ENCODE results near the gene FAM32A. TPM values are rescaled to one million over a fixed set of nuclear protein-coding genes. Genes with fewer than 3 reads are reported as not detected.
"Not testable (repeated sequence)": the region's sequence is repeated elsewhere in the genome, so short reads cannot be mapped to it uniquely, and the experiment has no call there.

Gene FAM32A
- total RNA-seq, 1 donor from 2014 or later = 74.4 TPM

DNA sequence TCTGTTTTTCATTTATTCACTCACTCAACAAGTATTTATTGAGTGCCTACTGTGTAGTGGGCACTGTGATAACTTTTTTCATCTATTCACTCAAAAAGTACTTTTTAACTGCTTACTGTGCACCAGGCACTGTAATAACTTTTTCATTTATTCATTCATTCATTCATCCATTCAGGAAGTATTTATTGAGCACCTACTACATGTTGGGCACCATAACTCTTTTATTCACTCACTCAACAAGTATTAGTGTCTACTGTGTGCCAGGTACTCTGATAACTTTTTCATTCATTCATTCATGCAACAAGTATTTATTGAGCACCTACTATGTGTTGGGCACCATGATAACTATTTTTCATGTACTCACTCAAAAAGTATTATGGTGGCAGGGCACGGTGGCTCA lies 18.8 kb upstream of the FAM32A start:
- TF ChIP-seq, protein P1, sequence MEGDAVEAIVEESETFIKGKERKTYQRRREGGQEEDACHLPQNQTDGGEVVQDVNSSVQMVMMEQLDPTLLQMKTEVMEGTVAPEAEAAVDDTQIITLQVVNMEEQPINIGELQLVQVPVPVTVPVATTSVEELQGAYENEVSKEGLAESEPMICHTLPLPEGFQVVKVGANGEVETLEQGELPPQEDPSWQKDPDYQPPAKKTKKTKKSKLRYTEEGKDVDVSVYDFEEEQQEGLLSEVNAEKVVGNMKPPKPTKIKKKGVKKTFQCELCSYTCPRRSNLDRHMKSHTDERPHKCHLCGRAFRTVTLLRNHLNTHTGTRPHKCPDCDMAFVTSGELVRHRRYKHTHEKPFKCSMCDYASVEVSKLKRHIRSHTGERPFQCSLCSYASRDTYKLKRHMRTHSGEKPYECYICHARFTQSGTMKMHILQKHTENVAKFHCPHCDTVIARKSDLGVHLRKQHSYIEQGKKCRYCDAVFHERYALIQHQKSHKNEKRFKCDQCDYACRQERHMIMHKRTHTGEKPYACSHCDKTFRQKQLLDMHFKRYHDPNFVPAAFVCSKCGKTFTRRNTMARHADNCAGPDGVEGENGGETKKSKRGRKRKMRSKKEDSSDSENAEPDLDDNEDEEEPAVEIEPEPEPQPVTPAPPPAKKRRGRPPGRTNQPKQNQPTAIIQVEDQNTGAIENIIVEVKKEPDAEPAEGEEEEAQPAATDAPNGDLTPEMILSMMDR (IDR thresholded peaks at IDR 0.05) = no peak
- no peak for DNase-seq (ENCODE audit: low spot score in 2 of 2)

DNA sequence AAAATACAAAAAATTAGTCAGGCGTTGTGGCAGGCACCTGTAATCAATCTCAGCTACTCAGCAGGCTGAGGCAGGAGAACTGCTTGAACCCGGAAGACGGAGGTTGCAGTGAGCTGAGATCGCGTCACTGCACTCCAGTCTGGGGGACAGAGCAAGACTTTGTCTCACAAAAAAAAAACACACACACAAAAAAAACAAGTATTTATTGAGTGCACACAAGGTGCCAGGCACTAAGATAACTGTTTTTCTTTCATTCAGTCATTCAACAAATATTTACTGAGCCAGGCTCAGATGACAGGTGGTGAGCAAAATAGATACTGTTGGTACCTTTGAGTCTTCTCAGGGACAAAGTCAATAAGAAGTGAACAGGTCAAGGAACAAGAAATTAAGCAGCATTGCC lies 18.2 kb upstream of the FAM32A start:
- Histone ChIP-seq H3K9me3 (no peaks in the 10 kb centered on the region), H3K27ac (no peak overlapping the region), H3K4me1 (no peaks in the 10 kb centered on the region), H3K36me3 (no peaks in the 10 kb centered on the region), H3K27me3 (no peaks in the 10 kb centered on the region), H3K4me3 (no peak overlapping the region)
- DNase-seq (ENCODE audit: low spot score in 2 of 2) = no peak
- TF ChIP-seq, protein P1 (IDR thresholded peaks at IDR 0.05) = no peak
- intact Hi-C loops (cut with DNase I) = no loop called here

More for the DNA sequence above, 18.8 kb upstream of the FAM32A start:
- intact Hi-C loops (cut with DNase I) = no loop called here
- Histone ChIP-seq H3K4me3 (no peak overlapping the region), H3K9me3 (no peaks in the 10 kb centered on the region), H3K36me3 (no peaks in the 10 kb centered on the region), H3K27ac (no peak overlapping the region), H3K27me3 (no peaks in the 10 kb centered on the region), H3K4me1 (no peaks in the 10 kb centered on the region)

DNA sequence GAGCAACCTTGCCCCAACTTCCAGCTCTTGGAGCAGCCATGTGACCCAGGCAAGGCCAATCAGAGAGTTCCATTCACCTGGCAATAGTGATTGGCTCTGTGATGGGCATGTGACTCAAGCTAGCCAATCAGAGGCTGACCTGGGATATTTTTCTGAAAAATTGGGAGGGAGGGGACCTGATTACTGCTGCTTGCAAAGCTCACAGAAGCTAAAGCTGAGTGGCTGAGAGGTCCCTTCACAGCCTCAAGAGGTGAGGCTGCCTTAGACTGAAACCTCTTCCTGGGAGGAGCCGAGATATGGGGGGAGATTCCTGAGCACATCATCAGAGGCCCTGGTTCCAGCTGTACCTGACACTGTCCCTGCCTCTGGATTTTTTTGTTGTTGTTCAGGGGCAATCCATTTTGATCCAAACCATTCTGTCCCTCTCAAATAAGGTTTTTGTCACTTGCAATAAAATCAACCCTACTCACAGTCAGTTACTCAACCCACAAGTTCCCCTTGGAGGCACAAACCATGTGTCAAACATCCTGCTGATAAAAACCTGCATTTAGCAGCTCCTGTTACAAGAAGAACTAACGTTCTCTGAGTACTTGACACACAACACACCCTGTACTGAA lies 16.6 kb upstream of the FAM32A start:
- DNase-seq (ENCODE audit: low spot score in 2 of 2) = no peak
- no peaks in the 10 kb centered on the region for H3K36me3 ChIP-seq
- no peaks in the 10 kb centered on the region for H3K4me1 ChIP-seq
- intact Hi-C loops (cut with DNase I) = no loop called here
- H3K9me3 ChIP-seq = no peaks in the 10 kb centered on the region
- no peak overlapping the region for H3K4me3 ChIP-seq
- no peak overlapping the region for H3K27ac ChIP-seq
- TF ChIP-seq, protein P1 (IDR thresholded peaks at IDR 0.05) = no peak
- H3K27me3 ChIP-seq = no peaks in the 10 kb centered on the region

DNA sequence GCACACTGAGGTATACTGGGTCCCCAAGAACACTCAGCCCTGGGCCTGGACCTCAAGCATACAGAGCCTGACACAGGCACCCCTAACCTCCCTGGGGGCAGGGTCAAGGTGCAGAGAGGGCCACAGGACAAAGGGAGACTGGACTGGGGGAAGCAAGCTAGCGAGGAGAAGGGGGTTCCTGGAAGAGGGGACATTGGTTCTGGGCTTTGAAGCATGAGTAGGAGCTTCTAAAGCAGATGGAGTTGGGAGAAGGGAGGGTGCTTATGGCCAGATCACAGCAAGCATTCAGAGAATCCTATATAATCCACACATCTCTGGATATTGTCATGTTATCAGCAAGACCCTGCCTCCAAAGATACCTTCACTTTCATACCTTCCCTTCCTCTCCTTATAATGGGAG lies 15.1 kb upstream of the FAM32A start:
- peaks cover 0 to 2% of the 10 kb centered on the region in 2 donors for H3K9me3 ChIP-seq
- intact Hi-C loops (cut with DNase I) = no loop called here
- no peaks in the 10 kb centered on the region for H3K27me3 ChIP-seq
- no peaks in the 10 kb centered on the region for H3K4me1 ChIP-seq
- H3K27ac ChIP-seq = no peak overlapping the region
- H3K4me3 ChIP-seq = no peak overlapping the region
- no peaks in the 10 kb centered on the region for H3K36me3 ChIP-seq
- no peak for DNase-seq (ENCODE audit: low spot score in 2 of 2)
- TF ChIP-seq, protein P1 (IDR thresholded peaks at IDR 0.05) = no peak

DNA sequence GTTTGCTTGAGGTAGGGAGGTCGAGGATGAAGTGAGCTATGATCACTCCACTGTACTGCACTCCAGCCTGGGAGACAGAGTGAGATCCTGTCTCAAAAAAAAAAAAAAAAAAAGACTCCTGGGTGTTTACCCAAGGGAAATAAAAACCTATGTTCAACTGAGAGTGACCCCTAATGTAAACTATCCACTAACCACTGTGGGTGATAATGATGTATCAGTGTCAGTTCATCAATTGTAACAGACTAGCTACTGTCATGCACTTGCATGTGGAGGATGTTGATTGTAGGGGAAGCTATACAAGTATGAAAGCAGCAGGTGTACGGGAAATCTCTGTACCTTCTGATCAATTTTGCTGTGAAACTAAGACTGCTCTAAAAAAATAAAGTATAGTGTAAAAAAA lies 9.3 kb upstream of the FAM32A start:
- H3K4me3 ChIP-seq = no peak overlapping the region

DNA sequence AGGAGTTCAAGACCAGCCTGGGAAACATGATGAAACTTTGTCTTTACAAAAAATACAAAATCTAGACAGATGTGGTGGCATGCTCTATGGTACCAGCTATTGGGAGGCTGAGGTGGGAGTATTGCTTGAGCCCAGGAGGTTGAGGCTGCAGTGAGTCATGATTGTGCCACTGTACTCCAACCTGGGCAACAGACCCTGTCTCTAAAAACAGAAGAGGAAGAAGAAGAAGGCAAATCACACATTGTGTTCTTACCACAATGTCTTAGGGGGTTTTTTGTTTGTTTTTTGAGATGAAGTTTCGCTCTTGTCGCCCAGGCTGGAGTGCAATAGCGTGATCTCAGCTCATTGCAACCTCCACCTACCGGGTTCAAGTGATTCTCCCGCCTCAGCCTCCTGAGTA lies 6.3 kb upstream of the FAM32A start:
- not testable (repeated sequence) for DNase-seq (ENCODE audit: low spot score in 2 of 2); H3K27ac ChIP-seq

More for the DNA sequence above, 9.3 kb upstream of the FAM32A start:
- Histone ChIP-seq H3K4me1 (no peaks in the 10 kb centered on the region), H3K27me3 (no peaks in the 10 kb centered on the region), H3K9me3 (peaks cover 0 to 10% of the 10 kb centered on the region in 2 donors), H3K27ac (no peak overlapping the region), H3K36me3 (no peaks in the 10 kb centered on the region)
- TF ChIP-seq, protein P1 (IDR thresholded peaks at IDR 0.05) = no peak
- intact Hi-C loops (cut with DNase I) = loop anchor here (2.0 kb wide), 1 partner anchor 543 kb away; no protein-coding TSS in a partner anchor
- no peak for DNase-seq (ENCODE audit: low spot score in 2 of 2)

More for the DNA sequence above, 6.3 kb upstream of the FAM32A start:
- H3K36me3 ChIP-seq; intact Hi-C loops (cut with DNase I); H3K27me3 ChIP-seq; H3K4me3 ChIP-seq; H3K4me1 ChIP-seq: not testable (repeated sequence)
- H3K9me3 ChIP-seq = peaks cover 0 to 10% of the 10 kb centered on the region in 2 donors
